GM21381 (cell line): Measurements from ENCODE around the gene KCNJ10.
"Not testable (repeated sequence)": the region's sequence is repeated elsewhere in the genome, so short reads cannot be mapped to it uniquely, and the experiment has no call there.

Source experiments
- ATAC-seq: cut with Tn5 transposase; IDR thresholded peaks from one replicate; pipeline ENCODE4 v1.9.1; 2021; ENCODE audit warnings: mild to moderate bottlenecking, moderate library complexity; ENCODE audit not compliant: unreplicated experiment

KCNJ10 gene

GRCh38 chr1:160062230-160062532 is 7.8 kb downstream of the KCNJ10 start:
- ATAC-seq = no peak

GRCh38 chr1:160061369-160062229 is 8.4 kb downstream of the KCNJ10 start:
- no peak for ATAC-seq

- no peak for ATAC-seq
Measured at GRCh38 chr1:160058087-160058486, 11.9 kb downstream of the KCNJ10 start.

GRCh38 chr1:160056648-160057169 is 13.3 kb downstream of the KCNJ10 start:
- ATAC-seq = no peak

GRCh38 chr1:160053548-160054365 is 16.2 kb downstream of the KCNJ10 start:
- ATAC-seq = no peak

- no peak for ATAC-seq
Measured at GRCh38 chr1:160052936-160053335, 17.0 kb downstream of the KCNJ10 start.

GRCh38 chr1:160050619-160051018 is 19.3 kb downstream of the KCNJ10 start:
- ATAC-seq = no peak

- not testable (repeated sequence) for ATAC-seq
Measured at GRCh38 chr1:160050182-160050581, 19.8 kb downstream of the KCNJ10 start.

- ATAC-seq = no peak
Measured at GRCh38 chr1:160049101-160049500, 20.9 kb downstream of the KCNJ10 start.

- ATAC-seq = no peak
Measured at GRCh38 chr1:160048335-160048734, 21.6 kb downstream of the KCNJ10 start.

GRCh38 chr1:160047111-160047991 is 22.6 kb downstream of the KCNJ10 start:
- ATAC-seq = peak; percentile 37

GRCh38 chr1:160046494-160047110 is 23.4 kb downstream of the KCNJ10 start:
- ATAC-seq = peak; percentile 69

- ATAC-seq = no peak
Measured at GRCh38 chr1:160045653-160046052, 24.3 kb downstream of the KCNJ10 start.

GRCh38 chr1:160043543-160043942 is 26.4 kb downstream of the KCNJ10 start:
- no peak for ATAC-seq

GRCh38 chr1:160040476-160040875 is 29.5 kb downstream of the KCNJ10 start:
- no peak for ATAC-seq

- no peak for ATAC-seq
Measured at GRCh38 chr1:160032165-160032820, 37.7 kb downstream of the KCNJ10 start.

- peak; percentile 96 for ATAC-seq
Measured at GRCh38 chr1:160031365-160032164, 38.4 kb downstream of the KCNJ10 start, which contains the start of gene PIGM. PIGM (minus strand) TSS chr1:160031990; CDS start chr1:160031739, 251 bp downstream.

- ATAC-seq = peak; percentile 16
Measured at GRCh38 chr1:160030657-160031364, 39.1 kb downstream of the KCNJ10 start.
